SHP77 treated with DMSO at 0.1 percent for 48 hours (cell line): ENCODE measurements around the gene DHRSX.
"Not testable (repeated sequence)": the region's sequence is repeated elsewhere in the genome, so short reads cannot be mapped to it uniquely, and the experiment has no call there.

ENCODE experiments used
- DNase-seq: peaks from one replicate; lab custom pipeline; 2025; lab: John Stamatoyannopoulos, UW

Gene DHRSX

GRCh38 chrX:2474280-2474962 is 26.4 kb downstream of the DHRSX start:
- no peak for DNase-seq

GRCh38 chrX:2473064-2473463 is 27.7 kb downstream of the DHRSX start:
- not testable (repeated sequence) for DNase-seq

GRCh38 chrX:2471641-2472040 is 29.1 kb downstream of the DHRSX start:
- no peak for DNase-seq

GRCh38 chrX:2471126-2471525 is 29.6 kb downstream of the DHRSX start:
- not testable (repeated sequence) for DNase-seq

- DNase-seq, result not testable (repeated sequence)
These were observed 30.9 kb downstream of the DHRSX start for GRCh38 chrX:2469852-2470251.

- no peak for DNase-seq
These were observed 31.5 kb downstream of the DHRSX start for GRCh38 chrX:2469196-2469685.

GRCh38 chrX:2468261-2469195 is 32.2 kb downstream of the DHRSX start:
- no peak for DNase-seq

GRCh38 chrX:2466876-2467656 is 33.7 kb downstream of the DHRSX start:
- no peak for DNase-seq

GRCh38 chrX:2464677-2465166 is 36.1 kb downstream of the DHRSX start:
- no peak for DNase-seq

GRCh38 chrX:2463973-2464676 is 36.7 kb downstream of the DHRSX start:
- no peak for DNase-seq

GRCh38 chrX:2463481-2463880 is 37.3 kb downstream of the DHRSX start:
- DNase-seq, result not testable (repeated sequence)

- no peak for DNase-seq
These were observed 38.0 kb downstream of the DHRSX start for GRCh38 chrX:2462780-2463179.

- DNase-seq, result no peak
These were observed 38.7 kb downstream of the DHRSX start for GRCh38 chrX:2462074-2462473.

- no peak for DNase-seq
These were observed 39.1 kb downstream of the DHRSX start for GRCh38 chrX:2461711-2462016.

GRCh38 chrX:2460821-2461710 is 39.7 kb downstream of the DHRSX start:
- DNase-seq, result not testable (repeated sequence)

GRCh38 chrX:2460048-2460447 is 40.7 kb downstream of the DHRSX start:
- not testable (repeated sequence) for DNase-seq

- DNase-seq, result no peak
These were observed 42.5 kb downstream of the DHRSX start for GRCh38 chrX:2458309-2458708.

- DNase-seq, result no peak
These were observed 43.3 kb downstream of the DHRSX start for GRCh38 chrX:2457289-2458133.

GRCh38 chrX:2456091-2456490 is 44.7 kb downstream of the DHRSX start:
- DNase-seq, result not testable (repeated sequence)

- not testable (repeated sequence) for DNase-seq
These were observed 46.2 kb downstream of the DHRSX start for GRCh38 chrX:2454620-2455019.
